ENCODE data around the gene SYT13. TPM values are rescaled to one million over a fixed set of nuclear protein-coding genes. Genes with fewer than 3 reads are reported as not detected.

Gene SYT13
- total RNA-seq, 1 experiment from 2014 or later = 1.4 TPM

DNA sequence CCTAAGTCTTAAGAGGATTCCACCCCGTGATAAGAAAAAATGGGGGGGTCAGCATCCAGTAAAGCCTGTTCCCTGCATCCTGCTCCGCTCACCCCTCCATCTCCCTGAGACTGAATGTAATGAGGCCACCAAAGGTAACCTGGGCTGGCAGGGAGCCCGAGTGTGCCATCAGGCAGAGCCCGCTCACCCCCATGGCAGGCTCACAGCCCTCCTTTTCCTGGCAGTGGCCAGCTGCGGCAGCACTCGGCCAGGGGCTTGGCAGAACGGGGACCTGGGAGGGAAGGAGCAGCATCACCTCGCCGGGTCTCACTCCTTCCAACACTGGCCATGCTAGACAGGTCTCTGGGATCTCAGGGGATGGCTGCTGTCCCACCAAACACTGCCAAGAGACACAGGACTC lies 75.3 kb downstream of the SYT13 start:
- Histone ChIP-seq H3K4me3 (replicated peaks in 1 of 2; ENCODE audit: low read depth in 1 of 2, low read length in 2 of 2) (no peak overlapping the region), H4K20me1 (ENCODE audit: insufficient read depth) (no peaks in the 10 kb centered on the region), H3K36me3 (ENCODE audit: control insufficient read depth in 1 of 2, insufficient read depth in 2 of 2, low read length in 2 of 2) (no peaks in the 10 kb centered on the region), H3K27me3 (ENCODE audit: insufficient read depth, low read length) (no peaks in the 10 kb centered on the region), H3K4me2 (ENCODE audit: low read length) (no peak overlapping the region), H3K9me2 (ENCODE audit: insufficient read depth) (no peaks in the 10 kb centered on the region), H3K4me1 (ENCODE audit: control insufficient read depth in 1 of 2, insufficient read depth in 2 of 2, low read length in 2 of 2) (no peaks in the 10 kb centered on the region), H2AFZ (ENCODE audit: low read depth, low read length, poor library complexity, severe bottlenecking) (no peak overlapping the region), H3K79me2 (ENCODE audit: insufficient read depth, low read length) (no peaks in the 10 kb centered on the region), H3K9me3 (ENCODE audit: control insufficient read depth in 1 of 2, insufficient read depth in 1 of 2, low read depth in 1 of 2, low read length in 2 of 2) (no peaks in the 10 kb centered on the region), H3K9ac (ENCODE audit: low read length) (no peak overlapping the region), H3K27ac (ENCODE audit: low read depth, low read length) (no peak overlapping the region)
- intact Hi-C loops (cut with micrococcal nuclease) = no loop called here
- ChIA-PET CTCF (no interaction called here), RAD21 (ENCODE audit: low non-redundant PET in 1 of 2, low total read pairs in 2 of 2, uncharacterized antibody in 2 of 2, unreplicated experiment in 2 of 2) (no interaction called here), POLR2A (no interaction called here)
- BruUV-seq (replicated peaks) = no TSS peak
- ATAC-seq = no peak
- DNase-seq (ENCODE audit: low read depth, low spot score) = no peak
- TF ChIP-seq, protein P1, sequence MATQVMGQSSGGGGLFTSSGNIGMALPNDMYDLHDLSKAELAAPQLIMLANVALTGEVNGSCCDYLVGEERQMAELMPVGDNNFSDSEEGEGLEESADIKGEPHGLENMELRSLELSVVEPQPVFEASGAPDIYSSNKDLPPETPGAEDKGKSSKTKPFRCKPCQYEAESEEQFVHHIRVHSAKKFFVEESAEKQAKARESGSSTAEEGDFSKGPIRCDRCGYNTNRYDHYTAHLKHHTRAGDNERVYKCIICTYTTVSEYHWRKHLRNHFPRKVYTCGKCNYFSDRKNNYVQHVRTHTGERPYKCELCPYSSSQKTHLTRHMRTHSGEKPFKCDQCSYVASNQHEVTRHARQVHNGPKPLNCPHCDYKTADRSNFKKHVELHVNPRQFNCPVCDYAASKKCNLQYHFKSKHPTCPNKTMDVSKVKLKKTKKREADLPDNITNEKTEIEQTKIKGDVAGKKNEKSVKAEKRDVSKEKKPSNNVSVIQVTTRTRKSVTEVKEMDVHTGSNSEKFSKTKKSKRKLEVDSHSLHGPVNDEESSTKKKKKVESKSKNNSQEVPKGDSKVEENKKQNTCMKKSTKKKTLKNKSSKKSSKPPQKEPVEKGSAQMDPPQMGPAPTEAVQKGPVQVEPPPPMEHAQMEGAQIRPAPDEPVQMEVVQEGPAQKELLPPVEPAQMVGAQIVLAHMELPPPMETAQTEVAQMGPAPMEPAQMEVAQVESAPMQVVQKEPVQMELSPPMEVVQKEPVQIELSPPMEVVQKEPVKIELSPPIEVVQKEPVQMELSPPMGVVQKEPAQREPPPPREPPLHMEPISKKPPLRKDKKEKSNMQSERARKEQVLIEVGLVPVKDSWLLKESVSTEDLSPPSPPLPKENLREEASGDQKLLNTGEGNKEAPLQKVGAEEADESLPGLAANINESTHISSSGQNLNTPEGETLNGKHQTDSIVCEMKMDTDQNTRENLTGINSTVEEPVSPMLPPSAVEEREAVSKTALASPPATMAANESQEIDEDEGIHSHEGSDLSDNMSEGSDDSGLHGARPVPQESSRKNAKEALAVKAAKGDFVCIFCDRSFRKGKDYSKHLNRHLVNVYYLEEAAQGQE (IDR thresholded peaks at IDR 0.05; ENCODE audit: low read depth) = no peak
- TF ChIP-seq POLR2AphosphoS5 (IDR thresholded peaks at IDR 0.05; ENCODE audit: low read depth, low read length) (no peak), CBX3 (IDR thresholded peaks at IDR 0.05; ENCODE audit: low read depth) (no peak), ZNF274 (IDR thresholded peaks at IDR 0.05; ENCODE audit: low read depth, low read length) (no peak), ELF1 (IDR thresholded peaks at IDR 0.05; ENCODE audit: borderline replicate concordance, low read depth) (no peak), ZFX (IDR thresholded peaks at IDR 0.05) (no peak), EZH2phosphoT487 (IDR thresholded peaks at IDR 0.05; ENCODE audit: borderline replicate concordance) (no peak), FOSL1 (IDR thresholded peaks at IDR 0.05; ENCODE audit: low read depth) (no peak), SRF (IDR thresholded peaks at IDR 0.05; ENCODE audit: low read depth) (no peak)
- TF ChIP-seq, protein P2, sequence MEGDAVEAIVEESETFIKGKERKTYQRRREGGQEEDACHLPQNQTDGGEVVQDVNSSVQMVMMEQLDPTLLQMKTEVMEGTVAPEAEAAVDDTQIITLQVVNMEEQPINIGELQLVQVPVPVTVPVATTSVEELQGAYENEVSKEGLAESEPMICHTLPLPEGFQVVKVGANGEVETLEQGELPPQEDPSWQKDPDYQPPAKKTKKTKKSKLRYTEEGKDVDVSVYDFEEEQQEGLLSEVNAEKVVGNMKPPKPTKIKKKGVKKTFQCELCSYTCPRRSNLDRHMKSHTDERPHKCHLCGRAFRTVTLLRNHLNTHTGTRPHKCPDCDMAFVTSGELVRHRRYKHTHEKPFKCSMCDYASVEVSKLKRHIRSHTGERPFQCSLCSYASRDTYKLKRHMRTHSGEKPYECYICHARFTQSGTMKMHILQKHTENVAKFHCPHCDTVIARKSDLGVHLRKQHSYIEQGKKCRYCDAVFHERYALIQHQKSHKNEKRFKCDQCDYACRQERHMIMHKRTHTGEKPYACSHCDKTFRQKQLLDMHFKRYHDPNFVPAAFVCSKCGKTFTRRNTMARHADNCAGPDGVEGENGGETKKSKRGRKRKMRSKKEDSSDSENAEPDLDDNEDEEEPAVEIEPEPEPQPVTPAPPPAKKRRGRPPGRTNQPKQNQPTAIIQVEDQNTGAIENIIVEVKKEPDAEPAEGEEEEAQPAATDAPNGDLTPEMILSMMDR (IDR thresholded peaks at IDR 0.05 in 2 of 3, conservative IDR thresholded peaks at IDR 0.05 in 1 of 3; ENCODE audit: borderline replicate concordance in 1 of 3, insufficient read depth in 1 of 3, low read depth in 2 of 3, low read length in 2 of 3) = no peak
